Measurements from ENCODE around the gene MAST1.
A peak's percentile ranks its signal among the peaks of the same experiment; 100 is the strongest.
"Not testable (repeated sequence)": the region's sequence is repeated elsewhere in the genome, so short reads cannot be mapped to it uniquely, and the experiment has no call there.

MAST1 gene

DNA sequence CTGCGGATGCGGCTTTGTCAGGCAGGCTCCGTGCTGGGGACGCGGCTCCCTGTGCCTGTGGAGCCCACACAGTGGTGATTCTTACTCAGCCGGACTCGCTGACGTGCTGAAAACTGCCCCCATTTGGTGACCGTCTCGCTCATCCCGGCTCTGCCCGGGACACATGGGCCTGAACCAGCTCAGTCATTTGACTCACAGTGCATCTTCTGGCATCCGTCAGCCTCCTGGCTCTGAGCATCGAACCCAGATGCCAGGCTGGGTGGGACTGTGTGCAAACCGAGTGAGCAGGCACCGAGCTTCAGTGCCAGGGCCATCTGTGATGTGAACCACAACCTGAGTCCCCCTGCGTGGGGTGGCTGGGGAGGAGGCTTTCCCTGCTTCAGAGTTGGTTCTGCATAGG, 58.1 kb downstream of the MAST1 start:
- DNase-seq, result no peak

GRCh38 chr19:12899891-12900518, 61.7 kb downstream of the MAST1 start:
- no peak for DNase-seq

DNA sequence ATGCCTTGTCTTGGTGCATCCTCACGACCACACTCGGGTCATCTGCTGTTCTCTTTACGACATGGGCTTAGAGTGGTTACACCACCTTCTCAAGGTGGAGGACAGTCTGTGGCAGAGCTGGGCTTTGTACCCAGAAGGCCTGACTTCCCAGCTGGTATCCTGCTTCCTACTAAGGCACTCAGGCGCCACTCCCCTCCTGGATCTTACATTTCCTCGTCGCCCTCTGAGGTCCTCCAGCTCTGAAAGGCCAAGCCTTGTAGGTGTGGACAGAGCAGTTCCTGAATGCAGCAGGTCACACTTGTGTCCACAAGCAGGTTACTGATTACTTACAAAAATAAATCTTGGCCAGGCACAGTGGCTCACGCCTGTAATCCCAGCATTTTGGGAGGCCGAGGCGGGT, 68.9 kb downstream of the MAST1 start:
- DNase-seq, result no peak

- DNase-seq, result no peak
Measured at GRCh38 chr19:12912571-12912970, 74.3 kb downstream of the MAST1 start.

GRCh38 chr19:12913011-12913561, 74.8 kb downstream of the MAST1 start:
- DNase-seq, result peak; percentile 69

- DNase-seq, result peak; percentile 26
Measured at GRCh38 chr19:12913851-12914690, 75.8 kb downstream of the MAST1 start.

- DNase-seq, result not testable (repeated sequence)
Measured at GRCh38 chr19:12915860-12916259, 77.5 kb downstream of the MAST1 start.

DNA sequence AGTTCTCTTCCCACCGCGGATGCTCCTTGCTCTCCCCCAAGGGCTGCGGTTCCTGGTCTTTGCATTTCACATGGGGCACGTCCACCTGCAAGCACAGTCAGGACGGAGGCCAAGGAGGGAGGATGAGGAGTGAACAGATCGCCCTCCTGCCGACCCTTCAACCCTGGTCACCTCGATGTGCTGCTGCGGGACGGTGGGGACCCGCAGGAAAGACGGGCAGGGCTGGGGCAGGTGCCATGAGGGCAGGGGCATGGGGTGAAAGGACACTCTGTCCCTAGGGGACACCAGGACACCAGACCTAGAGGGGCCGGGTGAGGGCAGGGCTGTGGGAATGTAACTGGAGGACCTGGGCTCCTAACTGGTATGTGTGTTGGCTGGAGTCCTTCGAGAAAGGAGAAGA, 79.9 kb downstream of the MAST1 start:
- DNase-seq, result no peak

DNA sequence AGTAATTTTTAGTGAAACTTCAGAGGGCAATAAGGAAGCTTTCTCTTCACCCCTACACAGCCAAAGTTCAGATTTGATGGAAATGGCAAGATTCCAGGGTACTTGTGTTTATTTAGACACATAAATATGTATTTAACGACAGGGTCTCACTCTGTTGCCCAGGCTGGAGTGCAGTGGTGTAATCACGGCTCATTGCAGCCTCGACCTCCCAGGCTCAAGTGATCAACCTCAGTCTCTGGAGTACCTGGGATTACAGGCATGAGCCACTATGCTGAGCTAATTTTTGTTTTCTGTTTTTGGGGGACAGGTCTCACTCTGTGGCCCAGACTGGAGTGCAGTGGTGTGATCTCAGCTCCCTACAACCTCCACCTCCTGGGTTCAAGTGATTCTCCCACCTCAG, 82.7 kb downstream of the MAST1 start:
- DNase-seq, result no peak

- DNase-seq, result no peak
Measured at GRCh38 chr19:12922959-12923358, 84.6 kb downstream of the MAST1 start.

Measured in fibroblast of skin of scalp (primary cell).